Effector CD4-positive, alpha-beta T cell (primary cell): ENCODE measurements around the gene GPNMB.
A peak's percentile ranks its signal among the peaks of the same experiment; 100 is the strongest.

Experiments used
- DNase-seq: peaks from one replicate; pipeline ENCODE4 v3.0.0-alpha.2; 2020

The GPNMB gene

DNA sequence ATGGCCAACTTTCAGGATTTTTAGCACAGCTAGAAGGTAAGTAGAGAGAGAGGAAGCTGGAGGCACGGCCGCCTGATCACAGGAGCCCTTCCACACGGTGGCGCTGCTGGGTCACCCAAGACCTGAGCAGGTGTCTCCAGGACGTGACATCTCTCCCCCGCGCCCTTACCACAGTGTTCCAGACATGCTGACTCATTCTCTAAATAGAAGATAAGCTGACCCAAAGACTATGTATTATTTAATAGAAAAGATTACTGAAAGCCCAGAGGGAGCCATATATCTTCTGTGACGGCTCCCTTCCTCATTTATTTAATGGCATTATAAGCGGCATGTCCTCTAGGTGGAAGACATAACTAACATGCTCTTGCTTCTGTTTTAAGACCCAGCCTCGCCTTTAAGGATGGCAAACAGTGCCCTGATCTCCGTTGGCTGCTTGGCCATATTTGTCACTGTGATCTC is 26.6 kb downstream of the GPNMB start:
- peak; percentile 88 for DNase-seq

DNA sequence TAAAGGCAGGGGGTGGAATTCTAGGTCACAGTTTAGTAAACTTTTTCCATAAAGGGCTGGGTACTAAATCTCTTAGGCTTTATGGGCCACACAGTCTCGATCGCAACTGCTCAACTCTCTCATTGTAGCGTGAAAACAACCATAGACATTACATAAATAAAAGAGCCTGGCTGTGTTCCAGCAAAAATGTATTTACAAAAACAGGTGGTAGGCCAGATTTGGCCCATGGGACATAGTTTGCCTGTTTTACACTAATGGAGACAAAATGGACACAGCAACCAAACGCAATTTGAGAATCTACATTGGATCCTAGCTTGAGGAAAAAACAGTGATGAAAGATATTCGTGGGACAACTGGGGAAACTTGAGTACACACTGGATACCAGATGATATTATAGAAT is 29.3 kb downstream of the GPNMB start:
- no peak for DNase-seq

DNA sequence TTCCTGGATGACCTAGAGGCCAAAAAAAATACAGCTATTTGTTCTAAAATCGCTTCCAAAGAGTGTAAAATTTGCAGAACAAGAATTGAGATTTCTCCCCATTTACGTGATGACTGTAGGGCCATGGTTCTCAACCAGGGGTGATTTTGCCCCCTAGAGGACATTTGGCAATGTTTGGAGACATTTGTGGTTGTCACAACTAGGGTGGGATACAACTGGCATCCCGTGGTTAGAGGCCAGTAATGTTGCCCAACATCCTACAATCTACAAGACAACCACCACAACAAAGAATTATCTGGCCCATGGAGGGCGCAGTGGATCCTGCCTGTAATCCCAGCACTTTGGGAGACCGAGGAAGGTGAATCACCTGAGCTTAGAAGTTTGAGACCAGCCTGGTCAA is 29.8 kb downstream of the GPNMB start:
- DNase-seq, result no peak

DNA sequence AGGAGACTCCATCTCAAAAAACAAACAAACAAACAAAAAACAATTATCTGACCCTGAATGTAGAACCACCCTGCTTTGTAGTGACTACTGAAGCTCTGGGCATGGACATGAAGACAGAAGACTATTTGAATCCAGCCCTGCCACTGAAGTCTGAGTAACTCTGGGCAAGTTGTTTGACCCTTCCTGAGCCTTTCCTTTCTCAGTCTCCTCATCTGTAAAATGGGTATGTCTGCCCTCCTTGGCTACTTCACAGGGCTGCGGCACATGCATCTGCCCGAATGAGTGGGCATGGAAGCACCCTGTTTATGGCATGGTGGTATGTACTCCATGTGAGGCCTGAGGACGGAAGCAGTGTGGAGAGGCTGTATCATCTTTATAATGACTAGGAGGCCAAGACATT is 30.4 kb downstream of the GPNMB start:
- no peak for DNase-seq

DNA sequence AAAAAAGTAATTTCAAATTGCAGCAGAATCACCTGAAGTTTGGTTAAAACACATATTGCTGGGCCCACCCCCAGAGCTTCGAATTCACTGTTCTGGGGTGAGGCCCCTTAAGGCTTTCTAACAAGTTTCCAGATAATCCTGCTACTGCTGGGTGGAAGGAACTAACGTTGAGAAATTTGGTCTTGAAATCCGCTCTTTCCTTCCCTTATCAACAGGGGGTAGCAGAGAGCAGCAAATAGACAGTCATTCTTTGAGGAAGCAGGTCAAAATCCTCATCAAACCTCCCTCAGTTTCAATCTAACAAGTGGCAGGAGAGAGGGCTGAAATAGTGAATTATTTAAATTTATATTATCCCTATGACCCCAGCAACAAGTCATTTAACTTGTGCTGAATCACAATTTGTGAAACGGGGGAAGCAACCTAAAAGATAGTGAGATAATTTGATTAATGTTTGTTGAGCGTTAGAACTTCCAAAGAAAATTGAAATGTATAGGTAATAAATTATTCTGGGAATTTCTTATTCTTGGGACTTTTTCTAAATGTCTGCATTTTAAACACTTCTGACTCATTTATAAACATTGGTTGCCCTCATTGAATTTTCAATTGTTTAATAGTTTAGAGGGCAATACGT is 30.9 kb downstream of the GPNMB start:
- peak; percentile 17 for DNase-seq

DNA sequence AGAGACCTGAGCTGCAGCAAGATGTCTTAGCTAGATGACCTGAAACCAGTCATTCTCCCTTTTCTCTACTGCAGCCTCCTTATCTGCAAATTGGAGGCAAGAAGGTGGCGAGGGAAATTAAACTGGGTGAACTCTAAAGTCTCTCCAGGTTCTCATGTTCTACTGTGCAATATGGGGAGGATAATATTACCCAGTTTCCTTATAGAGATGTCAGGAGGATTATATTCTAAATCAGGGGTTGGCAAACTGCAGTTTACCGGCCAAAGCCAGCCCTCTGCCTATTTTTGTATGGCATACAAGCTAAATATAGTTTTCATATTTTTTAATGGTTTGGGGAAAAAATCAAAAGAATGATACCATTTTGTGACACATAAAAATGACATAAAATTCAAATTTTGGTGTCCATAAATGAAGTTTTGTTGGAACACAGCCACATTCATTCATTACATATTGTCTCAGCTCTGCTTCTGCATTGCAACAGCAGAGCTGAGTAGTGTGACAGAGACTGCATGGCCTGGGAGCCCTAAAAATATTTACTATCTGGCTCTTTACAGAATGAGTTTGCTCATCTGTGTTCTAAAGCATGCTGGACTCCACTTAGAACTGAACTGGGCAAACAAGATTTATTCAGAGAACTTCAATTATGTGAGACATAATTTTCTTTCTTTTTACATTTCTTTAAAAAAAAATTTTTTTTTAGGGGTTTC is 33.4 kb downstream of the GPNMB start:
- DNase-seq, result no peak

DNA sequence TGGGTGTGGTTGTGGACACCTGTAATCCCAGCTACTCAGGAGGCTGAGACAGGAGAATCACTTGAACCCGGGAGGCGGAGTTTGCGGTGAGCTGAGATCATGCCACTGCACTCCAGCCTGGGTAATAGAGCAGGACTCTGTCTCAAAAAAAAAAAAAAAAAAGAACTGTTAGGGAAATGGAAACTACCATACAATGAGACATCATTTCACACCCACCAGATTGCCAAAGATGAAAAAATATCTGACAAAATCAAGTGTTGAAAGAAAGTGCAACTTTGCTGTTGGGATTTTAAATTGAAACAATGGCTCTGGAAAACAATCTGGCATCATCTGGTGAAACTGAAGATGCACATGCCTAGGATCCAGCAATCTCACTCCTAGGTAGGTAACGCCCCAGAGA is 36.5 kb downstream of the GPNMB start:
- no peak for DNase-seq

DNA sequence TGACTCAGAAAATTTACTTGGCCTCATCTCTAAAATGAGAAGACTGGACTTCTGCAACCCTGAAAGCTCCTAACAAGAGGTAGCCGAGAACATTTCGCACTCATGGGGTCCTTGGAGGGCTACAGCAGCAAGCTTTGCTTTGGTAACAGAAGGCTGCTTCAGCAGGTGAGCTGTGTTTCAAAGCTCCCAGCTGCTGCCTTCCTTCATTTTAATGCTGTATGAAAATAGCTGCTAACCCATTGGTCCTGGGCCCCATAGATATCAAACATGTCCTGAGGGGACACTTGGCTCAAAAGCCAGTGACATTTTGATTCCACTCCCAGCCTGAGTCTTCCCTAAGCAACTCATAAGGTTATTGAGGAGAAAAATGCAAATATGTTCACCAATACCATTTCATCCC is 38.3 kb downstream of the GPNMB start:
- no peak for DNase-seq

DNA sequence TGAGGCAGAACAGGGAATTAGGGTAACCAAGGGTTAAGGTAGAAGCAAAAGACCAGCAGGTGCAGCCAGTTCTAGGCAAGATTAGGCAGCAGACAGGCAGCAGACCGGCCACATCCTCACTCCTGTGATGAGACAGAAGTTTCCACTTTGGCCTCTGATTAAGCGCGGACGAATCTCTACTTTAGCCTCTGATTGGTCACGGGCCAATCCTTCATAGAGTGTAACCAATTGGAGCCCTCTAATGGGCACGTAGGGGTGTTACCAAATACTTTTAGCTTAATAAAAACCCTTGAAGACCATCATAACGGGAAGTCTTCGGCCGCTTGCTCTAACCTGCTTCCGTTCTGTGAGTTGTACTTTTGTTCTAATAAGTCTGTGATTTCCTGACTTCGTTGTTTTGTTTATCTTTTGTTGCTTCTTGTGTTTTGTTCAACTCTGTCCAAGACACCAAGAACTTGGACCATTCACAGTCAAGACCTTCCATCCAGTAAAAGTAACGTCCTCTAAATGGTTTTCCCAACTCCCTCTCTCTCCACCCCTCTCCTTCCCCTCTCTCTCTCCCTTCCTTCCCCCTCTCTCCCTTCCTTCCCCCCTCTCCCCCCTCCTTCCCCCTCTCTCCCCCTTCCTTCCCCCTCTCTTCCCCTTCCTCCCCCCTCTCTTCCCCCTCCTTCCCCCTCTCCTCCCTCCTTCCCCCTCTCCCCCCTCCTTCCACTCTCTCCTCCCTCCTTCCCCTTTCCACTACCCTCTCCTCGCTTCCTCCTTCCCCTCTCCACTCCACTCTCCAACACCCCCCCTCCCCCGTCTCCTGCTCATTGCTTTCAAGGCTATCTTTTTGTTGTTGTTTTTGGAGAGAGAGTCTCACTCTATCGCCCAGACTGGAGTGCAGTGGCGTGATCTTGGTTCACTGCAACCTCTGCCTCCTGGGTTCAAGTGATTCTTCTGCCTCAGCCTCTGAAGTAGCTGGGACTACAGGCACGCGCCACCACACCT is 39.4 kb downstream of the GPNMB start:
- no peak for DNase-seq

DNA sequence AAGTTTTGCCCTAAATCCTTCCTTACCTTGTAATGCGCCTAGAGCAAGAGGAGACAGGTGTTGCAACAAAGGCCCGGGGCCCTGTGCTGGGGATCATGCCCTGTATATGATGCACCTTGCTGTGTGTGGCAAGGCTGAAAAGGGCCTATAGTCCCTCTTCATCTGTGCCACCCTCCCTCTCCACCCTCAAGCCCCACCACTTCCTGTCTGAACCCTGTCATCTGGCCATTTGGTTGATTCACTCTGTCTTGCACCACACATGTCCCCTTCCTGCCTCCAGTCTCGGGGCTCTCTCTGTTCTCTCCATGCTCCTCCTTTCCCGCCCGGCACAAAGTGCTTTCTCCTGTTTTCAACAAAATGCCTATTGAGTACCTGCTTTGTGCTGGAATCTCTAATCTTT is 41.0 kb downstream of the GPNMB start:
- DNase-seq, result no peak

DNA sequence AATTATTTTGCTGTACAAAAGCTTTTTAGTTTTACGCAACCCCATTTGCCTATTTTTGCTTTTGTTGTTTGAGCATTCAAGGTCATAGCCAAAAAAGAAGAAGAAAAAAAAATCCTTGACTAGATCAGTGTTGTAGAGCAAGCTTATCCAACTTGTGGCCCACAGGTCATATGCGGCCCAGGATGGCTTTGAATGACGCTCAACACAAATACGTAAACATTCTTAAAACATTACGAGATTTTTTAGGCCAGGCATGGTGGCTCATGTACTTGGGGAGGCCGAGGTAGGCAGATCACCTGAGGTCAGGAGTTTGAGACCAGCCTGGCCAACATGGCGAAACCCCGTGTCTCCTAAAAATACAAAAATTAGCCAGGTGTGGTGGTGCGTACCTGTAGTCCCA is 44.4 kb downstream of the GPNMB start:
- no peak for DNase-seq

DNA sequence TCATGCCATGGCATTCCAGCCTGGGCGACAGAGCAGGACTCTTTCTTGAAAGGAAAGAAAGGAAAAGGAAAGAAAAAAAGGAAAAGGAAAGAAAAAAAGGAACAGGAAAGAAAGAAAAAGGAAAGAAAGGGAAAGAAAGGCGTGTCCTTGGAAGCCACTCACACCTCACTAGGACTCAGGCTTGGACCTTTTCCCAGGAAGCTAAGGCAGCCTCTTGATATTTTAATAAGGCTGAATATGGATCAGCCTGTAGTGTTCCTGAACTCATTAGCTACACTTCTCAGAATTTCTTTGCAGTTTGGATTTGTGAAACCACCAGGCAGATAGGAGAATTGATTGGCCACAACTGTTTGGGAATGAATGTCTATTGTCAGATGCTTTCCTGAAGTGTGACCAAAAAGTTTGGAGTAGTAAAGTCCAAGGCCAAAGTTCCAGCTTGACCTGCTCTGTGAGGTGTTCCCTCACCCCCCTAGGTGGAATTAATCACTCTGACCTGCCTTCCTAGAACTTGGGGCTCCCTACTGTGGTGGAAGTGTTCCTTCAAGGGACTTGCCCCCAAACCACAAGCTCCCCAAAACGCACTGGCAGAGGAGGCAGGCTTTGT is 45.5 kb downstream of the GPNMB start:
- no peak for DNase-seq

DNA sequence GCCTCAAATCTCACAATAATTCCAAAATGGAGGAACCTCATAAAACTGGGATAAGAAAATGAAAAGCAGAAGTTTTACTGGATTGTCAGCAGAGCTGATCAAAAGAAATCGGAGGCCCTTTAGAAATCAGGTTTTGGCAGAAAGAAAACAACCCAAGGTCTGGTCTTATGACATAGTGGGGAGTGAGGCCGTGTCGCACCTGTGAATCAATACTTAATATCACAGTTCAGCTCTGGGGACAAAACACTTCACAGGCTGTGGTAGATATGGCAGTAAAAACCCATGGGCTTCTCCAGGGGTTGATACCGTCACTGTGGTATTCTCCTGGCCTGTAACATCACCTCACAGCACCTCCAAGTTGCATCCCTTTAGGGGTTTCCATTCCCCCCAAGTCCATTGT is 46.0 kb downstream of the GPNMB start:
- no peak for DNase-seq

DNA sequence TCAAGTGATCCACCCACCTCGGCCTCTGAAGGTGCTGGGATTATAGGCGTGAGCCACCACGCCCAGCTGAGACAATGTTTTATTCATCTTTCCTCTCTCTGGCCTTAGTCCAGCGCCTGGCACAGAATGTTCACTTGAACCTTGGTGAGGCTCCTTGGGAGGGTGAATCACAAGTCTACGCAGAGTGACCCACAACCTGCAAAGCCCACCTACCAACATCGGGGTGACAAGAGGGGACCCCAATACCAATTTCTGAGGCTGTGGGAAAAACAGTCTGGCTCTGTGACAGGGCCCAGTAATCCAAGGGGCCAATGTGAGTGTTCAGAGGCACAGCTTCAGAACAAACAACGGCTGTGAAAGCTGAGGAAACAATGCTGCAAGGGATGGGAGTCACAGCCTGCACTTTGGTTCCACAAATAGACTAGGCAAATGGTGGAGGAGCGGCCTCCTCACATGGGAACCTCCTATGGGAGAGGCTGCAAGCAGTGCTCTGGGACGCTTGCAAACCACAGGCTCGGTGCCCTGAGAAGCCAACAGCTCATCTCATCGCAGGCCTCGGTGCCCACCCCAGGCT is 47.0 kb downstream of the GPNMB start:
- no peak for DNase-seq

DNA sequence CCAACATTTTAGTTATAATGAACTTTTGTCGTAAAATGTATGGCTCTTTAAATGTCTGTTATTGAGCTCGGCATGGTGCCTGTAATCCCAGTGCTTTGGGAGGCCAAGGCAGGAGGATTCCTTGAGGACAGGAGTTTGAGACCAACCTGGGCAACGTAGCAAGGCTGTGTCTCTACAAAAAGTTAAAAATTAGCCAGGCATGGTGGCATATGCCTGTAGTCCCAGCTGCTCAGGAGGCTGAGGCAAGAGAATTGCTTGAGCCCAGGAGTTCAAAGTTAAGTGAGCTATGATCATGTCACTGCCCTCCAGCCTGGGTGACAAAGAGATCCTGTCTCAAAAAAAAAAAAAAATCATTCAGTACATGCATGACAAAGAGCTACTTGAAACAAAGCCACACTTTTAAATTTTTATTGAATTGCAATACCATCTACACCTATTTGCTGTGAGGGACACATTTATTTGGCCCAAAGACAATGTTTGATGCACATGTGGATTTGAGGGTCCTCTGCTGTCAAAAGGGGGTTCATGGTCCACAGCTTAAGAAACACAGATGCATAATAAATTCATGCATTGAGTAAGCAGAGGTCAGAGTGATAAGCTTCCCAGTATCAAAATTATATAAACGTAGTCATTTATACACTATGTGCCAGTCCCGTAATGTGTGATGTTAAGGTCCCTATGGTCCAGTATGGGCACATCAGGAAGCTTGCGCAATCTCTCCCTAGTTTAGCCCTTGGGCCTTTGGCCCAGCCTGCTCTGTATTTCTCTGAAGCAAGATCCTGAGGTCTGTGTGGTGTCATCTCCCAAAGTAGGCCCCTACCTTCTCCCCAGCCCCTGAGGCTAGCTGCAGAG is 48.2 kb downstream of the GPNMB start:
- no peak for DNase-seq

DNA sequence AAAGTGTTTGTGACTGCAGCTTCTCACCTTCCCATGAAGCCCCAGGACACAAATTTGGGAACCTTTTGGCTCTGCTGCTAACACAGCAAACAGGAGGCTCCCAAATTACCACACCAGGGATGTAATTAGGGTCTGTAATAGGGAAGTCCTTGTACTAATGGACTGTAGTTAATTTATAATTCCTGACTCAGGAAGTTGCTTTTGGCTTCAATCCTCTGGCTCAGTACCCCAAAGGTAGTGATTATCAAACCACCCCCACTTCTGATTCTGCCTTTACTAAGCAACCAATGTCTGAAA is 48.8 kb downstream of the GPNMB start:
- DNase-seq, result no peak

DNA sequence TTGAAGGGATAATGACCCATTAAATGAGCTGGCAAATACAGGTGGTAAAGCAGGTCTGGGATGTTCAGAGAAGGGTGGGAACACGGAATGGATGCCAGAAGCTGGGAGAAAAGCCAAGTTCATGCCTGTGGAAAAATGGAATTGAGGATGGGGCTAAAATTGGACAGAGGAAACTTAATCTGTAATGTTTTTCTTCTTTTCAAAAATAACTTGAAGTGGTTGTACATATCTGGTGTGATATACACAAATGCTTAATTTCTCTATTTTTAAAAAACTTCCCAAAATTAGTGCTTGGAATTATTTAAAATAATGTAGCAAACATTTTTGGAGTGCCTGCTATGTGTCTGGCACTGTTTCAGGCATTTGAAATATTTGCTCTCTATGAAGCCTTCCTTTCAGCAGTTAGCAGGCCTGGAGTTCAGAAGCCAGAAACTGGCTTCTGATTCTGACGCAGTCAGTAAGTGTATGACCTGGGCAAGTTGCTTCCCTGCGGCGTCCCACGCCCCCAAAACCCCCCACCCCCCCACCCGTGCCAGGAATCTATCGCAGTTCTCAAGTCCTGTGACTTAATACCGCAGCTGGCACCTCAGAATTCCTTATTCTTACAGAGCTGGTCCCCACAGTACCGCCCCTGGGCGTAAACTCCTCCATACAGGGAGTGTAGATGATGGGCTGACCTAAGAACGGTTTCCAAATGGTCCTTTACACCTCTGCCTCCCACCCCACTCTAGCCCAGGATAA is 51.7 kb downstream of the GPNMB start:
- no peak for DNase-seq

DNA sequence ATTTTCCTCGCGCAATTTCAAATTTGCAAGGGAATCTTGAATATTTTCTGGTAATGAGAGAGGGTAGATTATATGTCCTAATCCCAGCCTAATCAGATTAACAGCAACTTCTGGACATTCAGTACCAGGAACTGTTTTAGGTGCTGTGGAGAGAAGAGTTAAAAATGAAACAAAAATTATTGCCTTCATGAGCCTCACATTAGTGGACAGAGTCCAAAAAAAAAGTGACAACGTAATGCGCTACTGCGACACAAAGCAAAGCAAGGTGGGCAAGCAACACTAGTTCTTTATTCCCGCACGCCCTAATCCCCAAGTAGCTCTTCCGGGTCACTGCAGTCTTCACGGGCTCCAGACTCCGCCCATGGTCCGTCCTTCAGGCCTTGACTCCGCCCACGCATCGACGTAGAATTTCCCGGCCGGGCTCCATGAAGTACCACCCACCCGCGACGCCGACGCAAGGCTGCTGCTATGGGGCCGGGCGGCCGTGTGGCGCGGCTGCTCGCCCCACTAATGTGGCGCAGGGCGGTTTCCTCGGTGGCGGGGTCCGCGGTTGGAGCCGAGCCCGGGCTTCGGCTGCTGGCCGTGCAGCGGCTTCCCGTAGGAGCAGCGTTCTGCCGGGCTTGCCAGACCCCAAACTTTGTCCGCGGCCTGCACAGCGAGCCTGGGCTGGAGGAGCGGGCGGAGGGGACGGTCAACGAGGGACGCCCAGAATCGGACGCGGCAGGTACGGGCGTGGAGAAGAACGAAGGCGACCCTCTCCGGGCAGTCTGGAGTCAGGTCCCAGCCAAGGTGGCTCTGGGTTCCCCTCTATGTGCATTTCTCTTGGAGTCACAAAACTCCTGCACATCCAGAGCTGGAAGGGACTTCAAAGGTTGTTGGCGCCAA is 52.6 kb downstream of the GPNMB start, which contains the start of gene MALSU1:
TSS of gene MALSU1 (plus strand) at position 455 of the 885 bp plus-strand sequence. CDS start at position 469, 14 bp downstream.
- peak; percentile 94 for DNase-seq

DNA sequence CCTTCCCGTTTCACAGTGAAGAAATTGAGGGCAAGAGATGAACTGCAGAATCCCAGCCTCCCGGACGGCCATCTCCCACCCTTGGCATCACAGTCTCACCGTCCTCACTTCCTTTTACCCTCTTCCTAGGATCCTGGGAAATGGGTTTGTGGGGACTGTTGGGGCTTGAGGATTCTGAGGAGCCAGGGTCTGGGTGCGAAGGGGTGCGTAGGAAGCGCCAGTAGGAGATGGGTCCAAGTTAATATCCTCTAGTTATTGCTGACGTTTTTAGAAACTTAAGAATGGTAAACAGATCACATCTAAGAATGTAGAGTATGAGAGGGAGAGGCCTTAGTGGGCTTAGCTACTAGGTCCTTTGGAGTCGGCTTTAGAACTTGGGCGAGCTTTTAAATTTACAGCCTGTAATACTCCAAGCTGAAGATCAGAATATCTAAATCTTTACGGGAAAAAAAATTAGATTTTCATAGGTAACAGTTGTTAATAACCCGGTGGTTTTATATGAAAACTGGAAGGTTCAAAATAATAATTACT is 53.3 kb downstream of the GPNMB start:
- DNase-seq, result no peak
